Stomach (tissue), 19 donors: ENCODE data around the gene DNAJC4. TPM values are rescaled to one million over a fixed set of nuclear protein-coding genes. Genes with fewer than 3 reads are reported as not detected.
A peak's percentile ranks its signal among the peaks of the same experiment; 100 is the strongest.

Source experiments
- DNase-seq, 2 donors: peaks; one replicate each; pipeline versions ENCODE4 v3.0.0 to v3.0.0-alpha.2; 2013 to 2019
- H3K27ac ChIP-seq, 5 donors: fragments of 200-600 bp in 4 of 5; sonication (generic) in 4 of 5; one replicate each; pipeline ENCODE4 v1.5.1; 2013 to 2019; ENCODE audit warnings: mild to moderate bottlenecking in 1 of 5, moderate library complexity in 1 of 5
- H3K27me3 ChIP-seq, 3 donors: fragments of 200-600 bp; sonication (generic); one replicate each; pipeline ENCODE4 v1.5.1; 2017 to 2019; ENCODE audit warnings: mixed run types in 1 of 3
- H3K36me3 ChIP-seq, 4 donors: fragments of 200-600 bp; sonication (generic); 1 replicate in 3 of 4; 2 replicates in 1 of 4; pipeline ENCODE4 v1.5.1; 2016 to 2019
- H3K4me1 ChIP-seq, 4 donors: fragments of 200-600 bp; sonication (generic); one replicate each; pipeline ENCODE4 v1.5.1; 2016 to 2019
- H3K4me3 ChIP-seq, 4 donors: fragments of 200-600 bp; sonication (generic) in 3 of 4; one replicate each; pipeline ENCODE4 v1.5.1; 2016 to 2019; ENCODE audit warnings: mild to moderate bottlenecking in 1 of 4
- H3K9me3 ChIP-seq, 4 donors: fragments of 200-600 bp; sonication (generic); one replicate each; pipeline ENCODE4 v1.5.1; 2016 to 2019
- EP300 ChIP-seq: sonication (generic); formaldehyde crosslinking; IDR thresholded peaks from one replicate; pipeline ENCODE4 v1.6.1; 2017; ENCODE audit warnings: antibody characterized with exemption
- POLR2A ChIP-seq, 4 donors: fragments of 450-650 bp; IDR thresholded peaks; one replicate each; pipeline ENCODE4 v1.6.1; 2016; ENCODE audit warnings: antibody characterized with exemption in 4 of 4, control low read depth in 2 of 4, mild to moderate bottlenecking in 1 of 4, moderate library complexity in 1 of 4
- POLR2AphosphoS5 ChIP-seq, 3 donors: sonication (generic); formaldehyde crosslinking; IDR thresholded peaks; one replicate each; pipeline ENCODE4 v1.6.1; 2016; ENCODE audit warnings: antibody characterized with exemption in 3 of 3
- WGBS, 5 donors: extraction: QIAGEN DNeasy Blood & Tissue Kit in 3 of 5; methylation state at CpG; one replicate each; pipeline versions ENCODE4 v1.1.5 to v1.1.7; 2013 to 2018; 5-methylcytosine and 5-hydroxymethylcytosine counted together
- intact Hi-C: fragments of 100-400 bp; cut with DNase I; formaldehyde crosslinking; loops from one replicate; pipeline ENCODE4 v1.15.1; 2023; ENCODE audit warnings: low total_unique reads
- long read RNA-seq, 10 donors: transcript quantifications; one replicate each; lab custom pipeline, GENCODE V29; 2026
- polyA plus RNA-seq, 3 donors: library from polyadenylated mRNA; stranded (reverse); fragments of 200-250 nt; gene quantifications; one replicate each; pipeline ENCODE4 v1.2.3, GENCODE V29; 2013
- total RNA-seq, 5 donors: library from RNA; depleted of rRNA; stranded (reverse); fragments of >200 nt; gene quantifications; one replicate each; pipeline versions ENCODE4 v1.1.0 to v1.2.3, GENCODE V29; 2014 to 2016
- TF ChIP-seq, protein P1 (sequence below), 7 experiments: fragments of 450-650 bp in 4 of 7; fragments of 200-600 bp in 3 of 7; sonication (generic) in 3 of 7; IDR thresholded peaks; one replicate each; pipeline ENCODE4 v1.5.1; 2016 to 2019; ENCODE audit warnings: antibody characterized with exemption in 7 of 7, control low read depth in 2 of 7, mild to moderate bottlenecking in 1 of 7
- donor health status: healthy with polysubstance abuse.
- donor health status: Bipolar disorder and iron deficiency.
- donor health status: healthy.

The DNAJC4 gene, protein sequence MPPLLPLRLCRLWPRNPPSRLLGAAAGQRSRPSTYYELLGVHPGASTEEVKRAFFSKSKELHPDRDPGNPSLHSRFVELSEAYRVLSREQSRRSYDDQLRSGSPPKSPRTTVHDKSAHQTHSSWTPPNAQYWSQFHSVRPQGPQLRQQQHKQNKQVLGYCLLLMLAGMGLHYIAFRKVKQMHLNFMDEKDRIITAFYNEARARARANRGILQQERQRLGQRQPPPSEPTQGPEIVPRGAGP
- total RNA-seq (10 to 100 TPM in 4 of 5 donors, 1 to 10 TPM in 1; 8.3 to 61.8 (median 14.9) TPM), polyA plus RNA-seq (100 to 1,000 TPM in 2 of 3 donors, 10 to 100 TPM in 1; 69.8 to 115 (median 106) TPM)
- long read RNA-seq, donor 1, partial matches to known transcripts: 0 of 1 reads
- long read RNA-seq, donor 1, other reads (novel, unspliced or antisense): 0 of 1 reads
- long read RNA-seq, donor 2, partial matches to known transcripts: 10 of 11 reads
- long read RNA-seq, donor 2, other reads (novel, unspliced or antisense): 0 of 11 reads
- long read RNA-seq, donor 3, partial matches to known transcripts: 6 of 8 reads
- long read RNA-seq, donor 3, other reads (novel, unspliced or antisense): 0 of 8 reads
- long read RNA-seq, donor 4: 0 reads
- long read RNA-seq, donor 5, partial matches to known transcripts: 15 of 18 reads
- long read RNA-seq, donor 5, other reads (novel, unspliced or antisense): 0 of 18 reads
- long read RNA-seq, donor 6, partial matches to known transcripts: 20 of 25 reads
- long read RNA-seq, donor 6, other reads (novel, unspliced or antisense): 0 of 25 reads
- long read RNA-seq, donor 7, partial matches to known transcripts: 6 of 7 reads
- long read RNA-seq, donor 7, other reads (novel, unspliced or antisense): 0 of 7 reads
- long read RNA-seq, donor 8, partial matches to known transcripts: 10 of 15 reads
- long read RNA-seq, donor 8, other reads (novel, unspliced or antisense): 0 of 15 reads
- long read RNA-seq, donor 9, partial matches to known transcripts: 0 of 4 reads
- long read RNA-seq, donor 9, other reads (novel, unspliced or antisense): 0 of 4 reads
- long read RNA-seq, donor 10: 0 reads

DNA sequence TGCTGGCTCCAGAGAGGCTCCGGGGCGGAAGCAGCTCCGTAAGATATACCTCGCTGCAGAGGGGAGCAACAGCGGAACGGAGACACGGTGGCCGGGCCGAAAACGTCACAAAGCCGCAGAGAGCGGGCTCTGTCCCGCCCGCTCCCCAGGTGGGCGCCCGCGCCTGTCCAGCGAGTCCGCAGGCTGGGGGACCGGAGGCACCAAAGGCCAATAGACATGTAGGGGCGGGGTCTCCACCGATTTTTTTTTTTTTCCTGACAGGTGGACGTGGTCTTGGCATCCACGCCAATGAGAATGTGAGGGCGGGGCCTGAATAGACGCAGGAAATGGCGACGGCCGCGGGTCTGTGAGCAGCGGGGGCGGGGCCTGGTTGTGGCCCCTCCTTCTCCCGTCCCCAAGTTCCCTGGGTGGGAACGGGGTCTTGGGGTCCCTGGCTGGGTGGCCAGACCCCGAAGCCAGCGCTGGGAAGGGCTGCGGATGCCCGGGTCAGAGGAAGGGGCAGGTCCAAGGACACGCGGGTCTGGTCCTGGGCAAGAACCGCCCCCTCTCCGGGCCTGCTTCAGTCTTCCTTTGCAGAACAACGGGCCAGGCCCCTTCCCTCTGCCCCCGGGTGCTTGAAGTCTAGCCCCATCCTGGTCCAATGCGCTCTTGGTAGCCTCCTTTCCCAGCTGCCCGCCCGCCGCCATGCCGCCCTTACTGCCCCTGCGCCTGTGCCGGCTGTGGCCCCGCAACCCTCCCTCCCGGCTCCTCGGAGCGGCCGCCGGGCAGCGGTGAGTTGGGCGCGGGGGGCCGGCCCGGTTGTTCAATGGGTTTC is at the start of gene DNAJC4:
Gene DNAJC4 (plus strand): TSS at position 378 of the 814 bp plus-strand sequence. CDS start 307 bp downstream, at position 685.
- no peaks in the 10 kb centered on the region for H3K9me3 ChIP-seq
- peak within 1 kb of the TSS; percentile 66 to 73 (median 70) for H3K4me3 ChIP-seq
- no peaks in the 10 kb centered on the region for H3K27me3 ChIP-seq
- peaks cover 55 to 80% (median 78%) of the 10 kb centered on the region in 4 donors for H3K4me1 ChIP-seq
- 0 to 2% (median 0%) methylated on average over 43 to 62 of the region's 62 CpGs for WGBS, 5 donors
- DNase-seq: peak; percentile 96 to 98
- TF ChIP-seq, protein P1, sequence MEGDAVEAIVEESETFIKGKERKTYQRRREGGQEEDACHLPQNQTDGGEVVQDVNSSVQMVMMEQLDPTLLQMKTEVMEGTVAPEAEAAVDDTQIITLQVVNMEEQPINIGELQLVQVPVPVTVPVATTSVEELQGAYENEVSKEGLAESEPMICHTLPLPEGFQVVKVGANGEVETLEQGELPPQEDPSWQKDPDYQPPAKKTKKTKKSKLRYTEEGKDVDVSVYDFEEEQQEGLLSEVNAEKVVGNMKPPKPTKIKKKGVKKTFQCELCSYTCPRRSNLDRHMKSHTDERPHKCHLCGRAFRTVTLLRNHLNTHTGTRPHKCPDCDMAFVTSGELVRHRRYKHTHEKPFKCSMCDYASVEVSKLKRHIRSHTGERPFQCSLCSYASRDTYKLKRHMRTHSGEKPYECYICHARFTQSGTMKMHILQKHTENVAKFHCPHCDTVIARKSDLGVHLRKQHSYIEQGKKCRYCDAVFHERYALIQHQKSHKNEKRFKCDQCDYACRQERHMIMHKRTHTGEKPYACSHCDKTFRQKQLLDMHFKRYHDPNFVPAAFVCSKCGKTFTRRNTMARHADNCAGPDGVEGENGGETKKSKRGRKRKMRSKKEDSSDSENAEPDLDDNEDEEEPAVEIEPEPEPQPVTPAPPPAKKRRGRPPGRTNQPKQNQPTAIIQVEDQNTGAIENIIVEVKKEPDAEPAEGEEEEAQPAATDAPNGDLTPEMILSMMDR (IDR thresholded peaks at IDR 0.05): no peak
- TF ChIP-seq POLR2A (IDR thresholded peaks at IDR 0.05) (no peak), POLR2AphosphoS5 (IDR thresholded peaks at IDR 0.05) (peak in 2 of 3 donors; percentile 50 to 61), EP300 (no peak)
- intact Hi-C loops: no loop called here
- H3K36me3 ChIP-seq: no peaks in the 10 kb centered on the region
- H3K27ac ChIP-seq: peak within 1 kb of the TSS; percentile 91 to 96 (median 94)

- H3K36me3 ChIP-seq: no peaks in the 10 kb centered on the region
- H3K9me3 ChIP-seq: no peaks in the 10 kb centered on the region
- H3K4me3 ChIP-seq: no peak overlapping the region
- H3K27me3 ChIP-seq: no peaks in the 10 kb centered on the region
- TF ChIP-seq EP300: no peak
- no peak for TF ChIP-seq POLR2A (IDR thresholded peaks at IDR 0.05)
- TF ChIP-seq POLR2AphosphoS5 (IDR thresholded peaks at IDR 0.05): no peak
- TF ChIP-seq, protein P1 (IDR thresholded peaks at IDR 0.05): no peak
- peaks cover 38 to 48% (median 43%) of the 10 kb centered on the region in 4 donors for H3K4me1 ChIP-seq
- WGBS, 5 donors: 64 to 73% (median 71%) methylated on average over 5 of the region's 5 CpGs
- H3K27ac ChIP-seq: peak overlapping the region in 4 of 5 donors; percentile 68 to 85 (median 76)
- intact Hi-C loops: no loop called here
- DNase-seq: no peak
Observed at GRCh38 chr11:64180891-64181290, 49.5 kb upstream of the DNAJC4 start.

DNA sequence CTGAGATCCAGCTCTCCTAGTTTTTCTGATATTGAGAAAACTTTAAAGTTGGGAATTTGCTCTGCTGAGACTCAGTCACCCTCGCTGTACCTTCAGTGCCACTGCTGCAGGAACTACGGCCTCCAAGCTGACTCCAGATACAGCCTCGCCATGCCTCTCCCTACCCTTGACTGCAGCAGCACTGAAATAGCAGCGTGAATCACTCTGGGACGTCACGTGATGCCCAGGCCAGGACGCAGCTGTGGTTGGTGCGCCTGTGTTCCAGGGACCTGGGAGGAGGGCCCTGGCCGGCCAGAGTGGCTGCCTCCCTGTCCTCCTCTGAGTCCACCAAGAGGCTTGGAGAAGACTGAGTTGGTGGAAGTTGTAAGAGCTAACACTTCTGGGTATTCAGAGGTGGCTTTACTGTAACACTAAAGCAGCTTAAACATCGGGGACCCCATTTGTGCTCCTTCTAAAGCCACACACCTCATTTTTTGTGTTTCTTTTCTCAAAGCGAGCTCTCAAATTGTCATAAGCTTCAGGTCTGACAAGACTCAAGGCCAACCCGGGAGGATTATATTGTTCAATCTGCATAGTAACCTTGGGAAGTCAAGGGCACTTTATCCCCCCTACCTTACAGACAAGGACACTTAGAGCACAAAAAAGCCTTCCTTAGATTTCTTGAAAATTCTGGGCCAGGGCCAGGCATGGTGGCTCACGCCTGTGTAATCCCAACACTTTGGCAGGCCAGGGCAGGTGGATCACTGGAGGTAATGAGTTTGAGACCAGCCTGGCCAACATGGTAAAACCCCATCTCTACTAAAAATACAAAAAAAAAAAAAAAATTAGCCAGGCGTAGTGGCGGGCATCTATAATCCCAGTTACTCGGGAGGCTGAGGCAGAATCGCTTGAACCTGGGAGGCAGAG is 48.6 kb upstream of the DNAJC4 start:
- TF ChIP-seq POLR2AphosphoS5 (IDR thresholded peaks at IDR 0.05): peak; percentile 97 to 99 (median 98)
- TF ChIP-seq POLR2A (IDR thresholded peaks at IDR 0.05): peak in 2 of 4 donors; percentile 13 to 64
- TF ChIP-seq EP300: no peak
- TF ChIP-seq, protein P1 (IDR thresholded peaks at IDR 0.05): no peak
- H3K4me3 ChIP-seq: no peak overlapping the region
- H3K9me3 ChIP-seq: no peaks in the 10 kb centered on the region
- H3K4me1 ChIP-seq: peaks cover 38 to 48% (median 45%) of the 10 kb centered on the region in 4 donors
- intact Hi-C loops: no loop called here
- peak overlapping the region; percentile 65 to 85 (median 72) for H3K27ac ChIP-seq
- H3K27me3 ChIP-seq: no peaks in the 10 kb centered on the region
- H3K36me3 ChIP-seq: no peaks in the 10 kb centered on the region
- WGBS, 5 donors: 33 to 43% (median 38%) methylated on average over 15 to 17 of the region's 17 CpGs
- DNase-seq: peak; percentile 93 to 97
